ENCODE results near the gene AKT3.
"Not testable (repeated sequence)": the region's sequence is repeated elsewhere in the genome, so short reads cannot be mapped to it uniquely, and the experiment has no call there.

The AKT3 gene

DNA sequence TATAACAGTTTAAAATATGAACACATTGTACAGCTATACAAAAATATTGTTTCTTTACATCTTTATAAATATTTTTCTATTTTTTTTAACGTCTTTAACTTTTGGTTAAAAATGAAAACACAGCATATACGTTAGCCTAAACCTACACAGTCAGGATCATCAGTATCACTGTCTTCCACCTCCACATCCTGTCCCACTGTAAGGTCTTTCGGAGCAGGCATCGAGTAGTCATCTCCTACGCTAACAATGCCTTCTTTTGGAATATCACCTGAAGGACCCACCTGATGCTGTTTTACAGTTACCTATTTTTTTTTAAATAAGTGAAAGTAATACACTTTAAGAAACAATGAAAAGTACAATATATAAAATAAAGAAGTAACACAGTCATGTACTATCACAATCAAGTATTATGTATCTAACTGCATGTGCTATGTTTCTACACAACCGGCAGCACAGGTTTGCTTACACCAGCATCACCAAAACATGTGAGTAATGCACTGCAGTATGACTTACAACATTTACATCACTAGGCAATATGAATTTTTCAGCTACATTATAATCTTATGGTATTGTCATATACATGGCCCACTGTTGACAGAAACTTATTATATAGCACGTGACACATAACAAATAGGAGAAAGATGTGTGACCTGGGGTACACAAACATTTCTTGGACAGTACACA lies 254.4 kb downstream of the AKT3 start:
- DNase-seq = no peak

GRCh38 chr1:243594455-243594854 lies 255.6 kb downstream of the AKT3 start:
- DNase-seq = no peak

GRCh38 chr1:243589286-243589685 lies 260.8 kb downstream of the AKT3 start:
- not testable (repeated sequence) for DNase-seq

DNA sequence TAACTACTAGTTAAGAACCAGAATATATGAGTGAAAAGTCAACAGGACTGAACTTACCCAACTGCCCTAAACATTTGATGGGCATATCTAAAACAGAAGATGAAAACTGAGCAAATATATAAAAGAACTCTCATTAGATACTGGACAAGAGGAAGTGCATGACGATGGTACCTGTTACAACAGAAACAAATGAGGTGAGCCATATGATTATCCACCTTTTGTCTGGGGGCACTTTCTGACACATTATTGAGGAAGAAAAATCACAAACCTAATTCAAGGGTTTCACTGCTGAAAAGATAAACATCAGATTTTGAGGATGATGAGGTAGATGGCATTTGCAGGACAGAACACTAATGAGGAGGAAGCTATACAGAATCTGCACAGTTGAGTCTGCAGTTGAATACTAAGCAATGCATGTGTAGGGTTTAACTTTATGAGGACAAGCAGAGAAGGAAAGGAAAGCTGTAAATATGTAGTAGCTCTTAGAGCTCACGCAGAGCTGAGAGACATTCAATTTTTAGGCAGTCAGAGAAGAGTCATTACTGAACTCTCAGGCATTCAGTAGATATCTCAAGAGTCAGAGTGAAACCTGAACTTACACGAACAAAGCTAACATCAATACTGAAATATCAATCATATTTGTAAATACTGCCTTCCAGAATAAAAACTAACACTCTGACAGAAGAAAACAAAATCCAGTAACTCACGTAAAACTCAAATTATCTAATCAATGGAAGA lies 262.1 kb downstream of the AKT3 start:
- DNase-seq = no peak

DNA sequence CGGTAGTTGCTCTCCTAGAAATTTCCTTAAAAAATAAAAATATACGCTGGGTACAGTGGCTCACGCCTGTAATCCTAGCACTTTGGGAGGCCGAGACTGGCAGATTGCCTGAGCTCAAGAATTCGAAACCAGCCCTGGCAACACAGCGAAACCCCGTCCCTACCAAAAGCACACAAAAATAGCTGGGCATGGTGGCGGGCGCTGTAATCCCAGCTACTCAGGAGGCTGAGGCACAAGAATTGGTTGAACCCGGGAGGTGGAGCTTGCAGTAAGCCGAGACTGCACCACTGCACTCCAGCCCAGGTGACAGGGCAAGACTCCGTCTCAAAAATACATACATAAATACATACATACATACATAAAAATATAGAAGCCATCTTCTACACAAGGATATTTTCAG lies 262.8 kb downstream of the AKT3 start:
- DNase-seq = no peak

- no peak for DNase-seq
Observed at GRCh38 chr1:243585982-243586381, 264.1 kb downstream of the AKT3 start.

DNA sequence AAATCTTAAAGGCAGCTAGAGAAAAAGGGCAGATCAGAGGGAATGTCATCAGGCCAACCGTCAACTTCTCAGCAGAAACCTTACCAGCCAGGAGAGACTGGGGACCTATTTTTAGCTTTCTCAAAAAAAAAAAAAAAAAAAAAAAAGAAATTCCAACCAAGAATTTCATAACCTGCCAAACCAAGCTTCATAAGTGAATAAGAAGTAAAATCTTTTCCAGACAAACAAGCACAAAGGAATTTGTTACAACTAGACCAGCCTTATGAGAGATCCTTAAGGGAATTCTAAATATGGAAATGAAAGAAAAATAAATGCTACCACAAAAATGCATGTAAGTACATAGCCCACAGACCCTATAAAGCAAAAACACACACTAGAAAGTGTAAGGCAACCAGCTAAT lies 267.7 kb downstream of the AKT3 start:
- no peak for DNase-seq

- no peak for DNase-seq
Observed at GRCh38 chr1:243580984-243581383, 269.1 kb downstream of the AKT3 start.

- DNase-seq = no peak
Observed at GRCh38 chr1:243580072-243580471, 270.0 kb downstream of the AKT3 start.

GRCh38 chr1:243575070-243575469 lies 275.0 kb downstream of the AKT3 start:
- no peak for DNase-seq

DNA sequence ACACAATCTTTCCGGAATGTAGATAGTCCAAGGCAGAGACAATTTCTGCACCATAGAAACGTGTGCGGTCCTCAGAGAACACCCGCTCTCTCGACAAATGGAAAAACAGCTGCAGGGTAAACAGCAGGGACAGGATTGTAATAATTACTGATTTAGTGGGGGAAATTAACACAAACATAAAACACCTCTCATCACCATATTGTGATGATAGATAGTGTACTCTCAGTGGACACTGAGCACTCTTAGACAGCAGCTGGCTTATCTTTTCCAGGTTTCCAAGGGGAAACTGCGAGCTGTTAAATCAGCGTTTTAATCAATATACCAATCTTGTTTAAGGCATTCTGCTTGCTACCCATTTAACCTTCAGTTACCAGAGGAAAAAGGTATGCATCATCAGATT lies 277.1 kb downstream of the AKT3 start:
- DNase-seq = no peak

GRCh38 chr1:243568793-243569192 lies 281.2 kb downstream of the AKT3 start:
- no peak for DNase-seq

DNA sequence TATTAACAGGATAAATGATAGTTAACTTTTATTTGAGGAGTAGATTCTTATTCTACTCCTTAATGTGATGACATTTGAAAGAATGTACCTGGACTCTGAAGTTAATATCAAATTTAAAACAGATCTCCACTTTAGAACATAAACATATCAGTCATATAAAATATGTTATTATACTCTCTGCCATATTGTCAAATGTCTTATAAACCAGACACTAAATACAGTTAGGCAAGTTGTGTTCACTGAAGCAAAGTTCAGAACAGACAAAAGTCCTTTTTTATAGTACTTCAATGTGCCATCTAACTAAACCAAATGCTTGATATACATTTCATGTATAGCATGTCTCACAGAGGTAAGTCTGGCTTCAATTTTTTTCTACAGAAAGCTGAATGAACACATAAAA lies 285.2 kb downstream of the AKT3 start:
- DNase-seq = no peak

GRCh38 chr1:243563732-243564131 lies 286.3 kb downstream of the AKT3 start:
- DNase-seq = no peak

DNA sequence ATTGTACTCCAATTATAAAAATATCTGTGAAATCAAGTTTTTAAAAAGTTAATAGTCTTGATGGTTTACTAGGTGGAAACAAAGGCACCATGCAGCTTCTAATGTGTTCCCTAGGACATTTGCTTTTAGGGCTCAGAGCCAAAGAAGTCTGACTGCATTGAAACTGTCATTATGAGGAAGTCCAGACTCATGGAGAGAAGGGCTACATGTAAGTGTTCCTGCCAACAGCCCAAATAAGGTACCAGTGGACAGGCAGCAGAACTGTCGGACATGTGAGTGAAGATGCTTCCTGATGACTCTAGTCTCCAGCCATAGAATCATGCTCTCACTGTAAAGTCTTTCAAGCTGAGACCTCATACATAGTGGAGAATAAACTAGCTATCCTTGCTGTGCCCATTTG lies 287.6 kb downstream of the AKT3 start:
- DNase-seq = no peak

- DNase-seq = no peak
Observed at GRCh38 chr1:243561588-243562319, 288.3 kb downstream of the AKT3 start.

DNA sequence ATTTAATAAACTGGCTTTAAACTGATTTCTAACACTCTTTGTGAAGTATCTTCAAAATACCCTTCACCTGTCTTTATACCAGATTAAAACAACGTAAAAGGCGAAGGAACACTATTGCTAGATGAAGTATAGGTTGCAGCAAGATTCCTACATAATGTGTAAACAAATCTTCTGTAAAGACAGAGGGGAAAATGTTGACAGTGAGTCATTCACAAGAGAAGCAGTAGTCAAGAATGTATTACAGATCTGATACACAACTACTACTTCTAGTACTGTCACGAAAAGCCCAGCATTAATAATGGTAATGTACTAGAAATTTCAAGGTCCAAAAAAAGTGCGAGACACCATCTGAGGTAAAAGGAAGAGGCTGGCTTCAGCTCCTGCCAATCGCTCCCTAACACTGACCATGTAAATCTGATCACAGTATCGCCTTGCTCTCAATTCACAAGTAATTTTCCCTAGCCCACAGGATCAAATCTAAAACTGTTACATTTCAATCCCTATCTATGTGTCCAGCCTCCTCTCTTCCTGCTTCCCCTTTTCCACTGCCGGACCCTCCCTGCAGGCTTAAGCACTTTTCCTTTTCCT lies 290.4 kb downstream of the AKT3 start:
- no peak for DNase-seq

DNA sequence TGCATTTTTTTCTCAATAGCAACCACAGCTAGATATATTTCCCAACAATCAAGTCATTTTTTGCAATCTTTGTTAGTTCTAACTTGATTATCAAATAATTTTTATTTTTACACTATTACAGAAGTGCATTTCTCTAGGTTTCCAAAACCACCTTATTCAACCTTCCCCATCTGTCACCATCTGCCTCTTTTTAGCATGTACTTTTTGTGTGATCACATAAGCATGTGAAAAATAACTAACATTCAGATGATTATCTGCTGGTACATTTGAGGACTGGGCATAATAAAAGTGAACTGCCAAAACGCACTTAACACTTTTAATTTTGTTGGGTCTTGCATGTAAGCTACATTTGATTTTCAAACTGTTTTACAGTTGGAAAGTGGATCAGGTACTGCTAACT lies 291.5 kb downstream of the AKT3 start:
- DNase-seq = no peak

GRCh38 chr1:243557866-243558265 lies 292.2 kb downstream of the AKT3 start:
- no peak for DNase-seq

GRCh38 chr1:243554686-243555085 lies 295.4 kb downstream of the AKT3 start:
- DNase-seq = no peak

DNA sequence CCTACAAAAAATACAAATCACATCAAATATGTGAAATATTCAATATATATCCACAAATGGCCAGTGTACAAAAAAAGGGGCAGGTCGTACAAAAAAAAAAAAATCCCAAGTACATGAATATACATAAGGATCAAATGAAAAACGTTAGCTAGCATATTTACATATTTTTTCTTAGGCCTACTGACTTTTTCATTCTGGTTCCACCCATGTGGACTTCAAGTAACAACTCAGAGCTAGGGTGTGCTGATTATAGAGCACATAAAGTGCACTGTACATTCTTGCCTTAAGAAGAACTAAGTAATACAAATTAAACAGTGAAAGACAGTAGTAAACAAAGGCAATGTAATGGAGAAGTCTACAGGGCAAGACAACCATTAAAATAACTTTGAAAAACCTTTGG lies 297.0 kb downstream of the AKT3 start:
- no peak for DNase-seq

- no peak for DNase-seq
Observed at GRCh38 chr1:243550276-243550675, 299.8 kb downstream of the AKT3 start.

GRCh38 chr1:243549791-243550190 lies 300.3 kb downstream of the AKT3 start:
- no peak for DNase-seq

DNA sequence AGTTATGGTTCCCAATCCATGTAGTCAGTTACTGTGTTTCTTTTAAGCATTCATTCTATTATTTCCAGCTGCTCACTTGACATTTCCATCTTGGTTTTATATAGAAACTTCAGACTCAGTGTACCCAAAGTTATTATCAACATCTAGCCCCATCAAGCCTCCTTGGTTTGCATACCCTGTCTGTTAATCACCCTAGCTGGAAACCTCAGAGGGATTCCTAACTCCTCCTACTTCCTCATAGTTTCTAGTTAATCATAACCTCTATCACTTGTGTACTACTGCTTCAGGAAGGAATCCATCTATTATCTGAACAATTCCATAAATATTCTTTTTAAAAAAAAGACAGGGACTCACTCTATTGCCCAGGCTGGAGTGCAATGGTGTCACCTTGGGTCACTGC lies 300.9 kb downstream of the AKT3 start:
- DNase-seq = no peak

Measured in right forelimb (tissue), 1 donor.